ENCODE measurements around the gene GDPD3. TPM values are rescaled to one million over a fixed set of nuclear protein-coding genes. Genes with fewer than 3 reads are reported as not detected.

Gene GDPD3
- total and polyA plus RNA-seq, 10 of the 15 experiments (the other 5 are each of a cell fraction or from before 2014, with no cell fraction given) = 0.29 to 3.3 (median 0.97) TPM

DNA sequence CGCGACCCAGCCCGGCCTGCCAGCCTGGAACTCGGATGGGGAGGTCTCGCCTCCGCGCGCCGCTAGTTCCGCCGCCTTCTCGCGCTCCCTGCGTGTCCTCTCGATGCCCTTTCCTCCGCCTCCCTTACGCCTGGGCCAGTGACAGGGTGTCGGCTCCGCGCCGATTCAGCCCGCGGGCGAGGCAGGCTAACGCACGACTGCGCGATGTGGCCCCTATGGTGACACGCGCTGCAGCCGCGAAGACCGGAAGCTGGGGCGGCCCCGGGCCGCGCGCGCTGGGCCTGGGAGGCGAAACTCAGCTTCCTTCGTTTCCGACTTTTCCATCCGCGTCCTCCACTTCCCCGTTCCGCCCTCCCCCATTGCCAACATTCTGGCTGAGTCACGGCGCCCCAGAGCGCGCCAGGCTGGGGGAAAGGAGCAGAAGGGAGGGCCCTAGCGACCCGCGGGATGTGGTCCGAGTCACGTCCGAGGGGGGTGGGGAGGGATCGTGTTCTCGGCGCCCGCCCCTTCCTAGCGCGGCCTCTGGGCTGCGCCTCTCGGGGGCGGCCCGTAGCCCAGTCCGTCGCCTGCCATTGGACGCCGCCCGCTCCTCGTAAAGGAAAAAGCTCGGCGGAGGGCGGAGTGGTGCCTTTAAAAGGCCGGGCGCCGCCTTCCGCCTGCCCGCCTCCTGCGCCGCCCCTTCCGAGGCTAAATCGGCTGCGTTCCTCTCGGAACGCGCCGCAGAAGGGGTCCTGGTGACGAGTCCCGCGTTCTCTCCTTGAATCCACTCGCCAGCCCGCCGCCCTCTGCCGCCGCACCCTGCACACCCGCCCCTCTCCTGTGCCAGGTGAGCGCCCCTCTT lies 48.0 kb downstream of the GDPD3 start, which contains the start of gene ALDOA (continued):
- TF ChIP-seq SIN3A (IDR thresholded peaks at IDR 0.05; ENCODE audit: low read depth, low read length) (peak; percentile 66; the same call in 1 of the 2 replicates), SIX5 (IDR thresholded peaks at IDR 0.05; ENCODE audit: low read depth, low read length, severe bottlenecking) (no peak), NBN (IDR thresholded peaks at IDR 0.05) (no peak; the same call in none of the 2 replicates), MEF2B (IDR thresholded peaks at IDR 0.05; ENCODE audit: partially characterized antibody, poor library complexity, severe bottlenecking) (peak; percentile 30), CBX3 (IDR thresholded peaks at IDR 0.05; ENCODE audit: borderline replicate concordance, low read depth) (no peak), CREM (IDR thresholded peaks at IDR 0.05; ENCODE audit: low read depth) (peak; percentile 57), MYB (IDR thresholded peaks at IDR 0.05; ENCODE audit: borderline replicate concordance, low read depth, low read length) (no peak), LARP7 (IDR thresholded peaks at IDR 0.05) (peak; percentile 96), PML (IDR thresholded peaks at IDR 0.05; ENCODE audit: low read length) (peak; percentile 97), ZBED1 (IDR thresholded peaks at IDR 0.05; ENCODE audit: borderline replicate concordance) (no peak), CEBPB (IDR thresholded peaks at IDR 0.05; ENCODE audit: borderline replicate concordance in 1 of 2, low read depth in 2 of 2, low read length in 2 of 2) (no peak), KLF5 (IDR thresholded peaks at IDR 0.05; ENCODE audit: partially characterized antibody) (peak; percentile 71), ATF7 (IDR thresholded peaks at IDR 0.05; ENCODE audit: low read depth) (peak; percentile 46; the same call in 1 of the 2 replicates), CHD2 (IDR thresholded peaks at IDR 0.05; ENCODE audit: borderline replicate concordance, low read depth, low read length) (peak; percentile 89), NFYB (IDR thresholded peaks at IDR 0.05; ENCODE audit: insufficient read depth, low read depth, low read length) (peak; percentile 80; the same call in 1 of the 2 replicates), TCF12 (IDR thresholded peaks at IDR 0.05; ENCODE audit: low read depth, low read length) (no peak), HDAC2 (IDR thresholded peaks at IDR 0.05) (no peak), POLR2A (IDR thresholded peaks at IDR 0.05; ENCODE audit: low read depth, low read length) (peak; percentile 86), YY1 (IDR thresholded peaks at IDR 0.05; ENCODE audit: low read depth, low read length) (0 out of 2 replicates have a peak, but pooled peaks have one; percentile 3), FOS (IDR thresholded peaks at IDR 0.05; ENCODE audit: borderline replicate concordance, extremely low read depth, insufficient read length) (no peak), IKZF1 (conservative IDR thresholded peaks at IDR 0.05) (peak; percentile 98)
- TF ChIP-seq, protein P1, sequence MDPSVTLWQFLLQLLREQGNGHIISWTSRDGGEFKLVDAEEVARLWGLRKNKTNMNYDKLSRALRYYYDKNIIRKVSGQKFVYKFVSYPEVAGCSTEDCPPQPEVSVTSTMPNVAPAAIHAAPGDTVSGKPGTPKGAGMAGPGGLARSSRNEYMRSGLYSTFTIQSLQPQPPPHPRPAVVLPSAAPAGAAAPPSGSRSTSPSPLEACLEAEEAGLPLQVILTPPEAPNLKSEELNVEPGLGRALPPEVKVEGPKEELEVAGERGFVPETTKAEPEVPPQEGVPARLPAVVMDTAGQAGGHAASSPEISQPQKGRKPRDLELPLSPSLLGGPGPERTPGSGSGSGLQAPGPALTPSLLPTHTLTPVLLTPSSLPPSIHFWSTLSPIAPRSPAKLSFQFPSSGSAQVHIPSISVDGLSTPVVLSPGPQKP (IDR thresholded peaks at IDR 0.05; ENCODE audit: low read depth, low read length) = peak; percentile 82
- TF ChIP-seq, protein P2, sequence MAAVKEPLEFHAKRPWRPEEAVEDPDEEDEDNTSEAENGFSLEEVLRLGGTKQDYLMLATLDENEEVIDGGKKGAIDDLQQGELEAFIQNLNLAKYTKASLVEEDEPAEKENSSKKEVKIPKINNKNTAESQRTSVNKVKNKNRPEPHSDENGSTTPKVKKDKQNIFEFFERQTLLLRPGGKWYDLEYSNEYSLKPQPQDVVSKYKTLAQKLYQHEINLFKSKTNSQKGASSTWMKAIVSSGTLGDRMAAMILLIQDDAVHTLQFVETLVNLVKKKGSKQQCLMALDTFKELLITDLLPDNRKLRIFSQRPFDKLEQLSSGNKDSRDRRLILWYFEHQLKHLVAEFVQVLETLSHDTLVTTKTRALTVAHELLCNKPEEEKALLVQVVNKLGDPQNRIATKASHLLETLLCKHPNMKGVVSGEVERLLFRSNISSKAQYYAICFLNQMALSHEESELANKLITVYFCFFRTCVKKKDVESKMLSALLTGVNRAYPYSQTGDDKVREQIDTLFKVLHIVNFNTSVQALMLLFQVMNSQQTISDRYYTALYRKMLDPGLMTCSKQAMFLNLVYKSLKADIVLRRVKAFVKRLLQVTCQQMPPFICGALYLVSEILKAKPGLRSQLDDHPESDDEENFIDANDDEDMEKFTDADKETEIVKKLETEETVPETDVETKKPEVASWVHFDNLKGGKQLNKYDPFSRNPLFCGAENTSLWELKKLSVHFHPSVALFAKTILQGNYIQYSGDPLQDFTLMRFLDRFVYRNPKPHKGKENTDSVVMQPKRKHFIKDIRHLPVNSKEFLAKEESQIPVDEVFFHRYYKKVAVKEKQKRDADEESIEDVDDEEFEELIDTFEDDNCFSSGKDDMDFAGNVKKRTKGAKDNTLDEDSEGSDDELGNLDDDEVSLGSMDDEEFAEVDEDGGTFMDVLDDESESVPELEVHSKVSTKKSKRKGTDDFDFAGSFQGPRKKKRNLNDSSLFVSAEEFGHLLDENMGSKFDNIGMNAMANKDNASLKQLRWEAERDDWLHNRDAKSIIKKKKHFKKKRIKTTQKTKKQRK (IDR thresholded peaks at IDR 0.05; ENCODE audit: low read depth, low read length) = no peak
- TF ChIP-seq, protein P3, sequence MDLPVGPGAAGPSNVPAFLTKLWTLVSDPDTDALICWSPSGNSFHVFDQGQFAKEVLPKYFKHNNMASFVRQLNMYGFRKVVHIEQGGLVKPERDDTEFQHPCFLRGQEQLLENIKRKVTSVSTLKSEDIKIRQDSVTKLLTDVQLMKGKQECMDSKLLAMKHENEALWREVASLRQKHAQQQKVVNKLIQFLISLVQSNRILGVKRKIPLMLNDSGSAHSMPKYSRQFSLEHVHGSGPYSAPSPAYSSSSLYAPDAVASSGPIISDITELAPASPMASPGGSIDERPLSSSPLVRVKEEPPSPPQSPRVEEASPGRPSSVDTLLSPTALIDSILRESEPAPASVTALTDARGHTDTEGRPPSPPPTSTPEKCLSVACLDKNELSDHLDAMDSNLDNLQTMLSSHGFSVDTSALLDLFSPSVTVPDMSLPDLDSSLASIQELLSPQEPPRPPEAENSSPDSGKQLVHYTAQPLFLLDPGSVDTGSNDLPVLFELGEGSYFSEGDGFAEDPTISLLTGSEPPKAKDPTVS (IDR thresholded peaks at IDR 0.05; ENCODE audit: low read depth, low read length) = no peak
- TF ChIP-seq, protein P4, sequence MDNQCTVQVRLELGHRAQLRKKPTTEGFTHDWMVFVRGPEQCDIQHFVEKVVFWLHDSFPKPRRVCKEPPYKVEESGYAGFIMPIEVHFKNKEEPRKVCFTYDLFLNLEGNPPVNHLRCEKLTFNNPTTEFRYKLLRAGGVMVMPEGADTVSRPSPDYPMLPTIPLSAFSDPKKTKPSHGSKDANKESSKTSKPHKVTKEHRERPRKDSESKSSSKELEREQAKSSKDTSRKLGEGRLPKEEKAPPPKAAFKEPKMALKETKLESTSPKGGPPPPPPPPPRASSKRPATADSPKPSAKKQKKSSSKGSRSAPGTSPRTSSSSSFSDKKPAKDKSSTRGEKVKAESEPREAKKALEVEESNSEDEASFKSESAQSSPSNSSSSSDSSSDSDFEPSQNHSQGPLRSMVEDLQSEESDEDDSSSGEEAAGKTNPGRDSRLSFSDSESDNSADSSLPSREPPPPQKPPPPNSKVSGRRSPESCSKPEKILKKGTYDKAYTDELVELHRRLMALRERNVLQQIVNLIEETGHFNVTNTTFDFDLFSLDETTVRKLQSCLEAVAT (IDR thresholded peaks at IDR 0.05) = no peak; the same call in 1 of the 2 replicates
